ENCODE data around the gene ERMP1.

Gene ERMP1

DNA sequence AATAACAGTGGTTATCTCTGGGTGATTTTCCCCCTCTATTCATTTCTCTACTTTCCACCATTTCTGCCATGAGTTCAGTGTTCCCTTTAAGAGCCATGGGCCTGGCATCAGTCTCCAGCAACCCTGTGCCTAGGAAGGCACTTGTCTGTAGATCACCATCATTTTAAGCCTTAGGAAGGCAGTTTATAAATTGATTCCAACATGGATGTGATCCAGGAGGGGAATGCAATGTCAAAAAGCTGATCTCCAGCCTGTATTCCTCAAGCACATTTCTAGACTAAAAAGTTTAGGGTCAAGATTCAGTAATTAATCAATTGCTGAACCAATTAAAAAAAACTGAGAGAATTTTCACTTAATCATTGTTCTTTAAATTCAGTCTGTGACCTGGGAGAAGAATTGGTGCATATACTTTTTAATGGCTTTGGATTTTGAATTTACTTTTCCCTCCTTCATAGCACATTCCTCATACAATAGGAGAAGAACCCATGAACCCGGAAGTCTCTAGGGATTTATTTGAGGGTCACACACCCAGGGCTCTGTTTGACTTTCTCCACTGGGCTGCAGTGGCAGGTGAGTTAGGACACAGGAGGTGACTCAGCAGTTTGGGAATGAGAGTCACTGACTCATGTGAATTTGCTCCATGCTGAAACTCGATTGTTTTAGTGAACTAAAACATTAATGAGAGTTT, 6.1 kb upstream of the ERMP1 start:
- Histone ChIP-seq H4K20me1 (no peaks in the 10 kb centered on the region), H3K9me3 (replicated peaks in 1 of 11) (peaks cover 6 to 24% (median 10%) of the 10 kb centered on the region in 11 experiments; a peak in 19 of 22 replicates), H3K36me3 (no peaks in the 10 kb centered on the region), H3K4me2 (peak overlapping the region in 5 of 11 experiments; percentile 4 to 31 (median 9); a peak in 2 of 22 replicates), H3K27me3 (no peaks in the 10 kb centered on the region), H3K4me3 (no peak overlapping the region), H3K4me1 (peaks cover 7 to 32% (median 28%) of the 10 kb centered on the region in 10 experiments), H3K27ac (no peak overlapping the region), H3K9ac (no peak overlapping the region)
- no peak for TF ChIP-seq Cebpa-rat (IDR thresholded peaks at IDR 0.05)

- no peak overlapping the region for H3K4me2 ChIP-seq
- H3K4me3 ChIP-seq = no peak overlapping the region
- H3K27me3 ChIP-seq = peaks cover 6 to 17% (median 14%) of the 10 kb centered on the region in 11 experiments; a peak in 18 of 22 replicates
- H3K9me3 ChIP-seq (replicated peaks in 1 of 11) = peaks cover 0 to 13% (median 0%) of the 10 kb centered on the region in 11 experiments; a peak in 6 of 22 replicates
- no peak for TF ChIP-seq Cebpa-rat (IDR thresholded peaks at IDR 0.05)
- H3K36me3 ChIP-seq = 0 out of 22 replicates have a peak, but pooled peaks cover 0 to 1% (median 0%) of the 10 kb centered on the region in 11 experiments
- H4K20me1 ChIP-seq = peaks cover 0 to 6% (median 0%) of the 10 kb centered on the region in 11 experiments; a peak in 1 of 22 replicates
- H3K9ac ChIP-seq = no peak overlapping the region
- H3K27ac ChIP-seq = no peak overlapping the region
- H3K4me1 ChIP-seq = peaks cover 20 to 30% (median 24%) of the 10 kb centered on the region in 10 experiments
Observed at GRCh38 chr9:5835808-5836207, 2.9 kb upstream of the ERMP1 start.

DNA sequence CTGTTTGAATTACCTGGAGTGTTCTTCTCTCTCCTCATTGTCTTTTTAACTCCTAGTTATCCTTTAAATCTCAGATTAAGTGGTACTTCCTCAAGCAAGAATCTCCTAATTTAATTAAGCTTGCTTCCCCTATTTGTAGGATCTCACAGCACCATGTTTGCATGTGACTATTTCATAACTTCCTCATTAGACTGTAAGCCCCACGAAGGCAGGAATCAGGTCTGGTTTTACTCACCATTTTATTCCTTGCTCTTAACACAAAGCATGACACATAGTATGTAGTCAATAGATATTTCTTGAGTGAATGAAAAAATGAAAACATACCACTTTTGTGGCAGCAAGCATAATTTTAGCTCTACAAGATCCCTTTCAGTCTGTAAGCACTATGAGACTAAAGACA, 1.3 kb upstream of the ERMP1 start:
- Histone ChIP-seq H3K4me2 (peak overlapping the region in 9 of 11 experiments; percentile 91 to 100 (median 98); a peak in 11 of 22 replicates), H3K4me1 (peaks cover 18 to 25% (median 23%) of the 10 kb centered on the region in 10 experiments), H3K9ac (no peak overlapping the region), H3K4me3 (no peak overlapping the region), H4K20me1 (peaks cover 0 to 6% (median 0%) of the 10 kb centered on the region in 11 experiments; a peak in 1 of 22 replicates), H3K27ac (no peak overlapping the region), H3K27me3 (peaks cover 6 to 17% (median 14%) of the 10 kb centered on the region in 11 experiments; a peak in 18 of 22 replicates), H3K36me3 (peaks cover 0 to 13% (median 4%) of the 10 kb centered on the region in 11 experiments; a peak in 4 of 22 replicates), H3K9me3 (replicated peaks in 1 of 11) (peaks cover 0 to 13% (median 0%) of the 10 kb centered on the region in 11 experiments; a peak in 6 of 22 replicates)
- TF ChIP-seq Cebpa-rat (IDR thresholded peaks at IDR 0.05) = no peak

DNA sequence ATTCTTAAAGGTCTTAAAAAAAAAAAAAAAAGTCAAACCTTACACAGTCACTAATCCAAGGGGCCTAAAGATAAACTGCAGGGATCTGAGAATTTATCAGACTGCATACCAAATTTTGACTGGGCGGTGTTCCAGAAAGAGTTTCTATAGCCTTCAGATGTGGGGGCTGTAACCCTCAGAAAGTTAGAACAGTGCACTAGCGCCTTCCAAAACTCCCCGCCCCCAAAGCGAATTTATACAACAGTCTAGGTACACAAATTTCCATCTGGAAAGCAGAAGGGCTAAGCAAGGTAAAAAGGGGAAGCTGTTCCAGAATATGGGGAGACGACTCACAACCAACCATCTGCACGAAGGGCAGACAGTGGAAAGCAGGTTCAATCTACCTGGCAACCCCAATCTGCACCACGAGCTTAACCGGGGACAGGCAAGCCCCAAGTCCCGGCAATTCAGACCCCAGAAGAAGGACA, 813 bp downstream of the ERMP1 start:
- Histone ChIP-seq H4K20me1 (peaks cover 0 to 6% (median 0%) of the 10 kb centered on the region in 11 experiments; a peak in 1 of 22 replicates), H3K36me3 (peaks cover 0 to 20% (median 6%) of the 10 kb centered on the region in 11 experiments; a peak in 5 of 22 replicates), H3K27ac (peak overlapping the region in 10 of 11 experiments; percentile 55 to 76 (median 67); a peak in 20 of 22 replicates), H3K4me3 (peak overlapping the region; percentile 75 to 93 (median 86)), H3K4me1 (peaks cover 18 to 24% (median 22%) of the 10 kb centered on the region in 10 experiments), H3K9ac (peak overlapping the region; percentile 73 to 85 (median 81)), H3K9me3 (replicated peaks in 1 of 11) (peaks cover 0 to 13% (median 0%) of the 10 kb centered on the region in 11 experiments; a peak in 6 of 22 replicates), H3K4me2 (peak overlapping the region; percentile 91 to 100 (median 98)), H3K27me3 (peaks cover 6 to 17% (median 14%) of the 10 kb centered on the region in 11 experiments; a peak in 18 of 22 replicates)
- no peak for TF ChIP-seq Cebpa-rat (IDR thresholded peaks at IDR 0.05)

DNA sequence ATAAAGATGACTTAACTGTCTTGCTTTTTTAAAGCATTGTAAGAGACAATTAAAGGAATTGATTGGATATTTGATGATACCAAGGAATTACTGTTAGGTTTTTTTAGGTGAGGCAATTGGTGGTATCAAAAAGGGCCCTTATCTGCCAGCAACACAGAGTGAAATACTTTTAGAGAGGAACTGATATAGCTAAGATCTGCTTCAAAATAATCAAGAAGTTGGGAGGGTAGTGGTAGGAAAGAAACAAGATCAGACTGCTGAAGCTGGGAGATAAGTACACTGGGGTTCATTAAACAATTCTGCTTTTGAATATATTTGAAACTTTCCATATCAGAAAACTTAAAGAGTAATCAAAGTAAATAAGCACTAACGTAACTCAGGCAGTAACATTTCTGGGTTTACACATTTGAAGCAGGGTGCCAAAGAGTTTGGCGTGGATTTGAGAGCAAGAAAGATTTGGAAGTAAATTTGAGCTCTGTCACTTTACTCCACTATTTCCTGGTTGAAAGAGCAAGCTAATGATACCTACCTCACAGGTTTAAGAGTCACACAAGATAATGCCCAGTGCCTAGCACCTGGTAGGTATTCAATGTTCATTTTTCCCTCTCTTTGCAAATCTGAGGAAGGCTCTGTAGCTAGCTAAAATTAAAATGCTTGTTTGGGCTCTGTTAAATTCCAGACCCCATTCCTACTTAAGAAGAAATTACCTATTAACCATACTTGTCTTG, 6.9 kb downstream of the ERMP1 start:
- Histone ChIP-seq H3K9me3 (replicated peaks in 1 of 11) (no peaks in the 10 kb centered on the region), H3K9ac (no peak overlapping the region), H3K4me1 (peaks cover 0 to under 1% (median 0%) of the 10 kb centered on the region in 10 experiments; a peak in 1 of 20 replicates), H3K36me3 (peaks cover 8 to 46% (median 34%) of the 10 kb centered on the region in 11 experiments; a peak in 19 of 22 replicates), H4K20me1 (peaks cover 0 to under 1% (median 0%) of the 10 kb centered on the region in 11 experiments; a peak in 1 of 22 replicates), H3K4me2 (no peak overlapping the region), H3K27ac (no peak overlapping the region), H3K27me3 (no peaks in the 10 kb centered on the region; a peak in 1 of 22 replicates), H3K4me3 (no peak overlapping the region)
- no peak for TF ChIP-seq Cebpa-rat (IDR thresholded peaks at IDR 0.05)

GRCh38 chr9:5825223-5825622, 7.7 kb downstream of the ERMP1 start:
- Histone ChIP-seq H3K36me3 (peaks cover 7 to 43% (median 34%) of the 10 kb centered on the region in 11 experiments; a peak in 19 of 22 replicates), H3K4me1 (no peaks in the 10 kb centered on the region), H3K27me3 (no peaks in the 10 kb centered on the region), H3K27ac (no peak overlapping the region), H3K4me2 (no peak overlapping the region), H3K9me3 (replicated peaks in 1 of 11) (no peaks in the 10 kb centered on the region), H3K9ac (no peak overlapping the region), H3K4me3 (no peak overlapping the region), H4K20me1 (no peaks in the 10 kb centered on the region)
- TF ChIP-seq Cebpa-rat (IDR thresholded peaks at IDR 0.05) = no peak

DNA sequence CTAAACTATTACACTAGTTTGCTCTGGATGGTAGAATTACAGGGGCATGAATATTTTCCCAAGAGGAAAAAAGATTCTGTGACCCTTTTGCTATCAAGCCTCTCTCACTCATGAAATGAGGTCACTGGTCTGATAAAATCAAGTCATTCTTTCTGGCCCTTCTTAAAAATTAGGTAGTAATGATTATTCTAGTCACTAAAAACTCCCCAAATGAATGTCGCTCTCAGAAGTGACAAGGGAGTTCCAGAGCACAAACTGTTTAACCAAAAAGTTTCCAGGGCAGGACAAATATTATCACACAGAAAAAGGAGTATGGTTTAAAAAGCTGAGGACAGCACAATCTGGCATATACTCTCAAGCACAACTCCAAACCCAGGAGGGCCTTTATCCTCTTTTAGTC, 12.5 kb downstream of the ERMP1 start:
- Histone ChIP-seq H3K4me1 (peaks cover 0 to 6% (median 0%) of the 10 kb centered on the region in 10 experiments; a peak in 1 of 20 replicates), H3K9ac (no peak overlapping the region), H3K9me3 (replicated peaks in 1 of 11) (no peaks in the 10 kb centered on the region), H4K20me1 (no peaks in the 10 kb centered on the region), H3K27ac (no peak overlapping the region), H3K4me3 (no peak overlapping the region), H3K36me3 (peaks cover 8 to 53% (median 31%) of the 10 kb centered on the region in 11 experiments; a peak in 18 of 22 replicates), H3K27me3 (no peaks in the 10 kb centered on the region), H3K4me2 (no peak overlapping the region)
- TF ChIP-seq Cebpa-rat (IDR thresholded peaks at IDR 0.05) = no peak

DNA sequence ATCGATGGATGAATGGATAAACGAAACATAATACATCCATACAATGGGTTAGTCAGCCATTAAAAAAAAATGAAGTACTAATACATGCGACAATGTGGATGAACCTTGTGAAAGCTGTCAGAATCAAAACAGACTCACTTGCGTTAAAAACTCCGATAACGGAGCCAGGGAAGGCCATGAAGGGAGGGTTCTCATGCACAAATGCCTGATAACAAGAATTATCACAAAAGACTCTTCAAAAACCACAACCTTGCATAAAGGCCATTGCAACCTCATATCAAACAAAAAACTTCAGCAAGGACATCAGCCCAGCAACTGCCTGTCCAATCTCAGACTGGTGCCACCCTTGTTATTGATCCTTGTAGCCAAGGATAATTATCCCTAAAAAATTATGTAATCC, 13.7 kb downstream of the ERMP1 start:
- no peak overlapping the region for H3K9ac ChIP-seq
- no peak overlapping the region for H3K27ac ChIP-seq
- peaks cover 7 to 47% (median 25%) of the 10 kb centered on the region in 11 experiments; a peak in 18 of 22 replicates for H3K36me3 ChIP-seq

More for the DNA sequence above, 13.7 kb downstream of the ERMP1 start:
- Histone ChIP-seq H3K4me3 (no peak overlapping the region), H3K4me1 (peaks cover 0 to 6% (median 0%) of the 10 kb centered on the region in 10 experiments; a peak in 1 of 20 replicates), H4K20me1 (no peaks in the 10 kb centered on the region), H3K27me3 (no peaks in the 10 kb centered on the region), H3K4me2 (no peak overlapping the region), H3K9me3 (replicated peaks in 1 of 11) (no peaks in the 10 kb centered on the region)
- no peak for TF ChIP-seq Cebpa-rat (IDR thresholded peaks at IDR 0.05)

All from BLaER1 treated with 17β-estradiol and CSF1 and Interleukin-3, amounts not matched to agents 10 nM and 100 nM (cell line).